Measurements from ENCODE around the gene STRIT1. TPM values are rescaled to one million over a fixed set of nuclear protein-coding genes. Genes with fewer than 3 reads are reported as not detected.

The STRIT1 gene
- total RNA-seq, 6 donors from 2014 or later: 2.1 TPM; not detected in 5

DNA sequence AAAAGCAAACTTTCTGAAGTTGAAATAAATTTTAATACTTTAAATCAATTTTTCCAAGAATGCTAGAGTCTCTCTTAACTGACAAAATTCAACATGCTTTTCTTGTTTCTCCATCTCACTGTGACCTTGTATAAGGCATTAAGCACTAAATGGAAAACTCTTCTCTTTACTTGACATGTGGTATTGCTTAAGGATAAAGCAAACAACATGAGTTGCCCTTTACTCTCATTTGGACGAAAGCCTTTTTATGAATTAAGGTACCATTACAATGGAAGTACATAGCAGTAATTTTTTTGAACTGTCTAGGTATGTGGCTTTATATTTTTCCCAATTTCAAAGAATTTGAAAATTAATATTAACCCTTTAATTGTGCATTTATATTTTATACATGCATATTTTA lies 1.4 kb downstream of the STRIT1 start:
- H3K27ac ChIP-seq: no peak overlapping the region
- no peaks in the 10 kb centered on the region for H3K4me1 ChIP-seq
- no peaks in the 10 kb centered on the region for H3K27me3 ChIP-seq
- 51 to 61% methylated on average over 1 of the region's 1 CpG for WGBS, 2 donors
- H3K36me3 ChIP-seq: no peaks in the 10 kb centered on the region
- H3K9me3 ChIP-seq: peaks cover 0 to 11% (median 3%) of the 10 kb centered on the region in 4 donors
- DNase-seq (no peak), ATAC-seq (ENCODE audit: low FRiP score in 2 of 2) (no peak)
- no peak for TF ChIP-seq POLR2A (IDR thresholded peaks at IDR 0.05)
- TF ChIP-seq EP300 (IDR thresholded peaks at IDR 0.05): no peak
- no peak for TF ChIP-seq POLR2AphosphoS5 (IDR thresholded peaks at IDR 0.05)
- TF ChIP-seq, protein P1, sequence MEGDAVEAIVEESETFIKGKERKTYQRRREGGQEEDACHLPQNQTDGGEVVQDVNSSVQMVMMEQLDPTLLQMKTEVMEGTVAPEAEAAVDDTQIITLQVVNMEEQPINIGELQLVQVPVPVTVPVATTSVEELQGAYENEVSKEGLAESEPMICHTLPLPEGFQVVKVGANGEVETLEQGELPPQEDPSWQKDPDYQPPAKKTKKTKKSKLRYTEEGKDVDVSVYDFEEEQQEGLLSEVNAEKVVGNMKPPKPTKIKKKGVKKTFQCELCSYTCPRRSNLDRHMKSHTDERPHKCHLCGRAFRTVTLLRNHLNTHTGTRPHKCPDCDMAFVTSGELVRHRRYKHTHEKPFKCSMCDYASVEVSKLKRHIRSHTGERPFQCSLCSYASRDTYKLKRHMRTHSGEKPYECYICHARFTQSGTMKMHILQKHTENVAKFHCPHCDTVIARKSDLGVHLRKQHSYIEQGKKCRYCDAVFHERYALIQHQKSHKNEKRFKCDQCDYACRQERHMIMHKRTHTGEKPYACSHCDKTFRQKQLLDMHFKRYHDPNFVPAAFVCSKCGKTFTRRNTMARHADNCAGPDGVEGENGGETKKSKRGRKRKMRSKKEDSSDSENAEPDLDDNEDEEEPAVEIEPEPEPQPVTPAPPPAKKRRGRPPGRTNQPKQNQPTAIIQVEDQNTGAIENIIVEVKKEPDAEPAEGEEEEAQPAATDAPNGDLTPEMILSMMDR (IDR thresholded peaks at IDR 0.05): no peak
- no peak overlapping the region for H3K4me3 ChIP-seq

DNA sequence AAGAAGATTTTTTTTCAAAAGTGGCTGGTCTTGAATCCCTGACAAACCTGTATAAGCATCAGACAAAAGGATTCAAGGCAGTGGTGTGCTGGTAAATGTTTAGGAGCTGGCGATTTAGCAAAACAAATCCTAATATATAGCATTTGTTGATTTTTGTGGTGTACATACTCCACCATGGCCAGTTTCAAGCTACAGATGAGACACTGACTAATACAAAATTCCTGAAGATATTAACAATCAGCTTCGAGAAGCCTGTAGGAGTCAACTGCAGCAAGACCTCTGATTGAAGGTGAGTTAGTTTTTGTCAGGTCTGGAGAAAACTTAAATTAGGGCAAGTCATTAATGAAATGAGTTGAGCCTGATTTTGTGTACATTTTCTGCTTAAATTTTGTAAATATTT lies 6.7 kb downstream of the STRIT1 start:
- WGBS, 2 donors: 80 to 89% methylated on average over 2 of the region's 2 CpGs
- no peaks in the 10 kb centered on the region for H3K9me3 ChIP-seq
- no peak for ATAC-seq (ENCODE audit: low FRiP score in 2 of 2)

GRCh38 chr3:155285936-155286335 lies 7.5 kb downstream of the STRIT1 start:
- H3K36me3 ChIP-seq: no peaks in the 10 kb centered on the region
- no peak overlapping the region for H3K4me3 ChIP-seq
- H3K9me3 ChIP-seq: no peaks in the 10 kb centered on the region
- no peaks in the 10 kb centered on the region for H3K27me3 ChIP-seq
- DNase-seq: no peak
- H3K27ac ChIP-seq: no peak overlapping the region
- 87% methylated on average over 4 of the region's 4 CpGs for WGBS, 2 donors
- peaks cover 0 to 5% (median 0%) of the 10 kb centered on the region in 4 donors for H3K4me1 ChIP-seq
- no peak for TF ChIP-seq POLR2AphosphoS5 (IDR thresholded peaks at IDR 0.05)
- no peak for TF ChIP-seq POLR2A (IDR thresholded peaks at IDR 0.05)
- TF ChIP-seq EP300 (IDR thresholded peaks at IDR 0.05): no peak
- TF ChIP-seq, protein P1 (IDR thresholded peaks at IDR 0.05): no peak
- no peak for ATAC-seq (ENCODE audit: low FRiP score in 2 of 2)

More for the DNA sequence above, 6.7 kb downstream of the STRIT1 start:
- peaks cover 0 to 5% (median 0%) of the 10 kb centered on the region in 4 donors for H3K4me1 ChIP-seq
- no peaks in the 10 kb centered on the region for H3K36me3 ChIP-seq
- TF ChIP-seq, protein P1 (IDR thresholded peaks at IDR 0.05): no peak
- TF ChIP-seq EP300 (IDR thresholded peaks at IDR 0.05): no peak
- no peak for TF ChIP-seq POLR2A (IDR thresholded peaks at IDR 0.05)
- no peak for TF ChIP-seq POLR2AphosphoS5 (IDR thresholded peaks at IDR 0.05)
- no peak overlapping the region for H3K4me3 ChIP-seq
- DNase-seq: no peak
- H3K27me3 ChIP-seq: no peaks in the 10 kb centered on the region
- no peak overlapping the region for H3K27ac ChIP-seq

DNA sequence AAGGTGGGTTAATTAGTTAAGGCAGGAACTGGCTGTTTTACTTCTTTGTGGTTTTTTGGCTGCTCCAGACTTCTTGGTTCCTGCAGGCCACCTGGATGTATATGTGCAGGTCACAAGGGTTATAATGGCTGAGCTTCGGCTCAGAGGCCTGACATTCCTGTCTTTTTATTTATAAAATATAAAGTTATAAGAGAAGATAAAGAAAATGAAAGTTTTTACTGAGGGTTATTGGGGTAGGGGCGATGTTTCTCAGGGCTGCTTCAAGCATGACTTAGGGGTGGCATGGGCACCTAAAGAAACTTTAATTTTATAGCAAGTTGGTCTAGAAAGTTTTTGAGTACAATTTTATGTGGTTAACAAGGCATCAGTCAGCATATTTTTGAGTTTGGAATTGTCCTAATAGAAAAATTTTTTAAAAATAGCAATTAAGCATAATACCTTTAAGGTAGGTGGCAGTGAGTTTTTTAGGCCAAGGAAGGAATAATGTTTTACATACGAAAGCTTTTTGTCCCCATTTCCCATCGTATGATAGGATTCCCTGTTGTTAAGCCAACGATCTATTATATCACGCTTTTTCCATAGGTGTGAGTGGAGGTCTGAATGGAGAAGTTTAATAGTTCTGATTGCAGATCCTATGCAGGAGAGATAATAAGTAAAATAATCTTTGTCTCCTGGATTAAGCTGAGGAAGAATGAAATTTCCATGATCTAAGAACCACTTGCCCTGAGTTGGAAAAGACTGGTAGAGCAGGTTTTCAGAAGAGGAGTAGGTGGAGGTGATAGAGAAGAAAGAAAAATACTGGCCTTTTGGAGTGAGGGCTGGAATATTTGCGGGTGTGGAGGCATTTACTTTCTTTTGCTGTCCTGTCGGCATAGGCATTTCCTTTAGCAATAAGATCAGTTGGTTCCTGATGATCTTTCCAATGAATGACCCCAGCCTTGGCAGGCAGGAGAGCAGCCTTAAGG lies 10.1 kb downstream of the STRIT1 start:
- Histone ChIP-seq H3K4me3 (no peak overlapping the region), H3K4me1 (peaks cover 0 to 5% (median 0%) of the 10 kb centered on the region in 4 donors), H3K36me3 (no peaks in the 10 kb centered on the region), H3K27me3 (no peaks in the 10 kb centered on the region), H3K9me3 (no peaks in the 10 kb centered on the region), H3K27ac (no peak overlapping the region)
- no peak for TF ChIP-seq POLR2AphosphoS5 (IDR thresholded peaks at IDR 0.05)
- no peak for TF ChIP-seq POLR2A (IDR thresholded peaks at IDR 0.05)
- TF ChIP-seq, protein P1 (IDR thresholded peaks at IDR 0.05): no peak
- no peak for TF ChIP-seq EP300 (IDR thresholded peaks at IDR 0.05)
- ATAC-seq (ENCODE audit: low FRiP score in 2 of 2) (no peak), DNase-seq (no peak)
- 81 to 85% methylated on average over 8 of the region's 8 CpGs for WGBS, 2 donors

Measured in upper lobe of left lung (tissue), 6 donors.